PC-9 (cell line): Measurements from ENCODE around the gene BRD3OS.

Experiments used
- CTCF ChIP-seq: fragments of 200-600 bp; sonication (generic); conservative IDR thresholded peaks from 2 replicates; pipeline ENCODE4 v1.6.1; 2017; ENCODE audit warnings: mixed run types, antibody characterized with exemption, mild to moderate bottlenecking, moderate library complexity
- EZH2 ChIP-seq: fragments of 200-600 bp; sonication (generic); IDR thresholded peaks from 2 replicates; pipeline ENCODE4 v1.8.0; 2017; ENCODE audit warnings: antibody characterized with exemption, low read depth

DNA sequence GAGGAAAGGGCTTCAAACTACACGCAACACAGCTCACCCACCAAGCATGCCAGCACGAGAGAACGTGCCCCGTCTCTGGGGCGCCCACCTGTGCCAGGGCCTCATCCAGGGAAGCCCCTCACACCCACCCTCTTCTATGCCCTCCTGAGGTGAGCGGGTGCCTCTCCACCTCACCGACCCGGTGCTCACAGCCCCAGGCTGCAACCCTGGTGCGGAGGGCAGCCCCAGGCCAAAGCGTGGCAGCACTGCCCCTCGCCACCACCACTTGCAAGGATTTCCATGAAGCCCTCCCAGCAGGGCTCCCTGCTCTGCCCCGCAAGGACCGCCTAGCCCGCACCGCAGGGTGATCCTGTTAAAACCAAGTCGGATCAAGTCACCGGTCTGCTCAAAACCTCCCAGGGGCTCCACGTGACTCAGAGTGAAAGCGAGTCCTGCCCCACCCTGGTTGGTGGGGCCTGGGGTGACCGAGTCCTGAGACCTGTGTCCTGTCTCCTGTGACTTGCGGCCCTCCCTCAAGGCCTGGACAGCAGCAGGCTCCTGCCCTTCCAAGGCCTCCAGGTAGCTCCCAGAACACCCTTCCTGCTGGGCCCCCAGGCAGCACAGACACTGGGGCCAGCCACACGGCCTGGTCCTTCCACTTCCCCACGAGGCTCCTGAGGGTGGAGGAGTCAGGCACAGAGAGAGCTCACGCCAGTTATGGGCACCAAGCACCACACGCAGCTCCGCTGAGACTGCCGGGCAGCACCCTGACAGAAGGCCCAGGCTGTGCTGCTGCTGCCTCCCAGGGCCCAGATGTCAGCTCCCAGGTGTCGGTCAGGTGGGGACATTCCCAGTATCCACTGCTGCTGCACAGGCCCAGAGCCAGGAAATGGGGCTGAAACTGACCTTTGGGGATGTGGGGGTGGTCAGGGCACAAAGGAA, 29.9 kb downstream of the BRD3OS start:
- no peak for TF ChIP-seq CTCF
- TF ChIP-seq EZH2 = no peak
